Mononuclear cell (primary cell): ENCODE measurements around the gene IQSEC2. TPM values are rescaled to one million over a fixed set of nuclear protein-coding genes. Genes with fewer than 3 reads are reported as not detected.

Experiments used
- H3K27me3 ChIP-seq: 2 replicates; pipeline ENCODE4 v1.6.0; 2011; ENCODE audit warnings: low read length, control low read depth; ENCODE audit not compliant: insufficient read depth
- H3K4me1 ChIP-seq: 2 replicates; pipeline ENCODE4 v1.5.1; 2011; ENCODE audit warnings: mild to moderate bottlenecking, low read length, control low read depth; ENCODE audit not compliant: insufficient read depth
- H3K4me3 ChIP-seq: 2 replicates; pipeline ENCODE4 v1.5.1; 2011; ENCODE audit warnings: mild to moderate bottlenecking, low read length, moderate library complexity
- H3K9me3 ChIP-seq: 2 replicates; pipeline ENCODE4 v1.5.1; 2011; ENCODE audit warnings: low read depth, mild to moderate bottlenecking, control low read depth, low read length
- total RNA-seq: library from RNA; depleted of rRNA; stranded (reverse); fragments of >200 nt; gene quantifications from one replicate; pipeline ENCODE4 v1.2.3, GENCODE V29; 2012

The IQSEC2 gene
- total RNA-seq, 1 donor = 4.4 TPM

- Histone ChIP-seq H3K27me3 (no peaks in the 10 kb centered on the region), H3K4me3 (no peak overlapping the region), H3K9me3 (no peaks in the 10 kb centered on the region), H3K4me1 (peaks cover 46% of the 10 kb centered on the region)
These were observed 4.2 kb upstream of the IQSEC2 start for GRCh38 chrX:53285591-53285990.

GRCh38 chrX:53284684-53285447 lies 3.5 kb upstream of the IQSEC2 start:
- Histone ChIP-seq H3K9me3 (no peaks in the 10 kb centered on the region), H3K27me3 (no peaks in the 10 kb centered on the region), H3K4me1 (peaks cover 51% of the 10 kb centered on the region), H3K4me3 (no peak overlapping the region)

GRCh38 chrX:53283567-53283966 lies 2.2 kb upstream of the IQSEC2 start:
- Histone ChIP-seq H3K4me3 (no peak overlapping the region), H3K27me3 (no peaks in the 10 kb centered on the region), H3K4me1 (peaks cover 50% of the 10 kb centered on the region), H3K9me3 (no peaks in the 10 kb centered on the region)

GRCh38 chrX:53283099-53283498 lies 1.7 kb upstream of the IQSEC2 start:
- Histone ChIP-seq H3K9me3 (no peaks in the 10 kb centered on the region), H3K4me3 (no peak overlapping the region), H3K27me3 (no peaks in the 10 kb centered on the region), H3K4me1 (peaks cover 45% of the 10 kb centered on the region)

GRCh38 chrX:53281963-53282695 lies 745 bp upstream of the IQSEC2 start:
- Histone ChIP-seq H3K4me1 (peaks cover 35% of the 10 kb centered on the region), H3K9me3 (no peaks in the 10 kb centered on the region), H3K27me3 (no peaks in the 10 kb centered on the region), H3K4me3 (no peak overlapping the region)

- H3K27me3 ChIP-seq = no peaks in the 10 kb centered on the region
- H3K4me3 ChIP-seq = peak overlapping the region; percentile 22
- no peaks in the 10 kb centered on the region for H3K9me3 ChIP-seq
- H3K4me1 ChIP-seq = peaks cover 21% of the 10 kb centered on the region
These were observed 758 bp downstream of the IQSEC2 start for GRCh38 chrX:53280331-53281320.

- no peaks in the 10 kb centered on the region for H3K9me3 ChIP-seq
- no peaks in the 10 kb centered on the region for H3K27me3 ChIP-seq
- no peak overlapping the region for H3K4me3 ChIP-seq
- H3K4me1 ChIP-seq = peaks cover 10% of the 10 kb centered on the region
These were observed 1.8 kb downstream of the IQSEC2 start for GRCh38 chrX:53279296-53280237.

- Histone ChIP-seq H3K4me3 (no peak overlapping the region), H3K9me3 (no peaks in the 10 kb centered on the region), H3K27me3 (no peaks in the 10 kb centered on the region), H3K4me1 (peaks cover 6% of the 10 kb centered on the region)
These were observed 8.5 kb downstream of the IQSEC2 start for GRCh38 chrX:53272808-53273337.

GRCh38 chrX:53269536-53270107 lies 11.8 kb downstream of the IQSEC2 start:
- H3K4me3 ChIP-seq = no peak overlapping the region
- H3K4me1 ChIP-seq = peaks cover 35% of the 10 kb centered on the region
- no peaks in the 10 kb centered on the region for H3K9me3 ChIP-seq
- no peaks in the 10 kb centered on the region for H3K27me3 ChIP-seq

- H3K27me3 ChIP-seq = no peaks in the 10 kb centered on the region
- peaks cover 48% of the 10 kb centered on the region for H3K4me1 ChIP-seq
- no peaks in the 10 kb centered on the region for H3K9me3 ChIP-seq
- no peak overlapping the region for H3K4me3 ChIP-seq
These were observed 13.2 kb downstream of the IQSEC2 start for GRCh38 chrX:53268173-53268572.

- no peaks in the 10 kb centered on the region for H3K27me3 ChIP-seq
- no peak overlapping the region for H3K4me3 ChIP-seq
- peaks cover 61% of the 10 kb centered on the region for H3K4me1 ChIP-seq
- no peaks in the 10 kb centered on the region for H3K9me3 ChIP-seq
These were observed 14.5 kb downstream of the IQSEC2 start for GRCh38 chrX:53266914-53267313.

- H3K27me3 ChIP-seq = no peaks in the 10 kb centered on the region
- no peaks in the 10 kb centered on the region for H3K9me3 ChIP-seq
- no peak overlapping the region for H3K4me3 ChIP-seq
- H3K4me1 ChIP-seq = peaks cover 65% of the 10 kb centered on the region
These were observed 15.4 kb downstream of the IQSEC2 start for GRCh38 chrX:53265771-53266574.

GRCh38 chrX:53263597-53264094 lies 17.7 kb downstream of the IQSEC2 start:
- H3K4me1 ChIP-seq = peaks cover 65% of the 10 kb centered on the region
- no peaks in the 10 kb centered on the region for H3K9me3 ChIP-seq
- H3K27me3 ChIP-seq = no peaks in the 10 kb centered on the region
- H3K4me3 ChIP-seq = no peak overlapping the region
